Activated CD4-positive, alpha-beta T cell treated with anti-CD3 and anti-CD28 coated beads, Interleukin-2, amount 10 ng/mL, durations not matched to agents 7 days and 5 days (primary cell): ENCODE data around the gene SMARCAD1. TPM values are rescaled to one million over a fixed set of nuclear protein-coding genes. Genes with fewer than 3 reads are reported as not detected.
A peak's percentile ranks its signal among the peaks of the same experiment; 100 is the strongest.
"Not testable (repeated sequence)": the region's sequence is repeated elsewhere in the genome, so short reads cannot be mapped to it uniquely, and the experiment has no call there.

ENCODE experiments used
- CTCF ChIA-PET: fragments of 350-600 bp; sonication (Branson Sonifier 250); formaldehyde crosslinking; loops from one replicate; lab custom pipeline; 2021; ENCODE audit warnings: antibody characterized with exemption; lab: Charles Lee
- POLR2A ChIA-PET: fragments of 350-600 bp; sonication (Branson Sonifier 250); formaldehyde crosslinking; loops from one replicate; lab custom pipeline; 2021; ENCODE audit warnings: antibody characterized with exemption; lab: Charles Lee
- DNase-seq: peaks from one replicate; pipeline ENCODE4 v3.0.0-alpha.2; 2020
- H3K27ac Mint-ChIP-seq: one replicate; pipeline ENCODE4 v1.8.0; 2021; ENCODE audit warnings: mild to moderate bottlenecking, moderate library complexity, mixed read lengths
- H3K27me3 Mint-ChIP-seq: one replicate; pipeline ENCODE4 v1.8.0; 2021; ENCODE audit warnings: mixed read lengths
- H3K36me3 Mint-ChIP-seq: one replicate; pipeline ENCODE4 v1.8.0; 2021; ENCODE audit warnings: low read depth, mixed read lengths
- H3K4me1 Mint-ChIP-seq: one replicate; pipeline ENCODE4 v1.8.0; 2021; ENCODE audit warnings: mixed read lengths
- H3K4me3 Mint-ChIP-seq: one replicate; pipeline ENCODE4 v1.8.0; 2021; ENCODE audit warnings: mild to moderate bottlenecking, moderate library complexity, mixed read lengths
- H3K9me3 Mint-ChIP-seq: one replicate; pipeline ENCODE4 v1.8.0; 2021; ENCODE audit warnings: mixed read lengths
- total RNA-seq, 2 experiments: library from RNA; stranded (reverse); gene quantifications; one replicate each; pipeline ENCODE4 v1.2.3, GENCODE V29; 2021

SMARCAD1 gene
- total RNA-seq, 2 experiments from 2014 or later, result 26.9 to 32.4 TPM

- Mint-ChIP-seq H3K4me1 (no peaks in the 10 kb centered on the region), H3K9me3 (no peaks in the 10 kb centered on the region), H3K4me3 (no peak overlapping the region), H3K27ac (no peak overlapping the region), H3K36me3 (peaks cover 40% of the 10 kb centered on the region), H3K27me3 (no peaks in the 10 kb centered on the region)
- DNase-seq, result no peak
- ChIA-PET CTCF (no interaction called here), POLR2A (no interaction called here)
These were observed 77.2 kb downstream of the SMARCAD1 start for GRCh38 chr4:94284889-94285288.

- Mint-ChIP-seq H3K27ac (no peak overlapping the region), H3K4me1 (no peaks in the 10 kb centered on the region), H3K27me3 (no peaks in the 10 kb centered on the region), H3K4me3 (no peak overlapping the region), H3K9me3 (no peaks in the 10 kb centered on the region), H3K36me3 (peaks cover 44% of the 10 kb centered on the region)
- DNase-seq, result no peak
- ChIA-PET CTCF (no interaction called here), POLR2A (no interaction called here)
These were observed 78.0 kb downstream of the SMARCAD1 start for GRCh38 chr4:94285666-94286065.

- no peaks in the 10 kb centered on the region for H3K9me3 Mint-ChIP-seq
- no peak overlapping the region for H3K4me3 Mint-ChIP-seq
- H3K36me3 Mint-ChIP-seq, result peaks cover 28% of the 10 kb centered on the region
- H3K4me1 Mint-ChIP-seq, result no peaks in the 10 kb centered on the region
- ChIA-PET POLR2A (no interaction called here), CTCF (no interaction called here)
- no peak for DNase-seq
- no peaks in the 10 kb centered on the region for H3K27me3 Mint-ChIP-seq
- H3K27ac Mint-ChIP-seq, result no peak overlapping the region
These were observed 82.6 kb downstream of the SMARCAD1 start for GRCh38 chr4:94290245-94290644.

GRCh38 chr4:94293981-94294380 is 86.3 kb downstream of the SMARCAD1 start:
- POLR2A ChIA-PET, H3K4me3 Mint-ChIP-seq, CTCF ChIA-PET, DNase-seq, H3K27ac Mint-ChIP-seq, H3K27me3 Mint-ChIP-seq, H3K4me1 Mint-ChIP-seq, H3K9me3 Mint-ChIP-seq: not testable (repeated sequence)
- H3K36me3 Mint-ChIP-seq, result peaks cover 15% of the 10 kb centered on the region

- H3K4me3 Mint-ChIP-seq, H3K4me1 Mint-ChIP-seq, H3K9me3 Mint-ChIP-seq, H3K36me3 Mint-ChIP-seq, H3K27ac Mint-ChIP-seq, POLR2A ChIA-PET, CTCF ChIA-PET, H3K27me3 Mint-ChIP-seq, DNase-seq: not testable (repeated sequence)
These were observed 87.8 kb downstream of the SMARCAD1 start for GRCh38 chr4:94295473-94295872.

GRCh38 chr4:94298725-94299252 is 91.1 kb downstream of the SMARCAD1 start:
- POLR2A ChIA-PET, result no interaction called here
- no peaks in the 10 kb centered on the region for H3K9me3 Mint-ChIP-seq
- H3K27me3 Mint-ChIP-seq, result no peaks in the 10 kb centered on the region
- no peaks in the 10 kb centered on the region for H3K4me1 Mint-ChIP-seq
- DNase-seq, result no peak
- H3K4me3 Mint-ChIP-seq, result no peak overlapping the region
- no peak overlapping the region for H3K27ac Mint-ChIP-seq
- CTCF ChIA-PET, result interaction anchor here (1.6 kb wide), 1 partner anchor 12 kb away, joined by 3 read pairs; no protein-coding TSS in a partner anchor
- H3K36me3 Mint-ChIP-seq, result no peaks in the 10 kb centered on the region

- CTCF ChIA-PET, result no interaction called here
- Mint-ChIP-seq H3K36me3 (no peaks in the 10 kb centered on the region), H3K9me3 (no peaks in the 10 kb centered on the region), H3K4me3 (no peak overlapping the region), H3K4me1 (no peaks in the 10 kb centered on the region), H3K27me3 (no peaks in the 10 kb centered on the region), H3K27ac (no peak overlapping the region)
- POLR2A ChIA-PET, result no interaction called here
- DNase-seq, result no peak
These were observed 94.5 kb downstream of the SMARCAD1 start for GRCh38 chr4:94302191-94302590.

GRCh38 chr4:94304365-94304971 is 96.8 kb downstream of the SMARCAD1 start:
- ChIA-PET POLR2A (no interaction called here), CTCF (no interaction called here)
- no peaks in the 10 kb centered on the region for H3K27me3 Mint-ChIP-seq
- no peak overlapping the region for H3K27ac Mint-ChIP-seq
- H3K36me3 Mint-ChIP-seq, result no peaks in the 10 kb centered on the region
- no peak overlapping the region for H3K4me3 Mint-ChIP-seq
- H3K4me1 Mint-ChIP-seq, result no peaks in the 10 kb centered on the region
- no peaks in the 10 kb centered on the region for H3K9me3 Mint-ChIP-seq
- peak; percentile 24 for DNase-seq

GRCh38 chr4:94305466-94306225 is 98.0 kb downstream of the SMARCAD1 start:
- Mint-ChIP-seq H3K27me3 (no peaks in the 10 kb centered on the region), H3K27ac (no peak overlapping the region), H3K9me3 (no peaks in the 10 kb centered on the region), H3K4me3 (no peak overlapping the region), H3K4me1 (no peaks in the 10 kb centered on the region), H3K36me3 (no peaks in the 10 kb centered on the region)
- ChIA-PET CTCF (interaction anchor here (0.6 kb wide), 1 partner anchor 9 kb away, joined by 3 read pairs; no protein-coding TSS in a partner anchor), POLR2A (no interaction called here)
- no peak for DNase-seq

- H3K36me3 Mint-ChIP-seq, result no peaks in the 10 kb centered on the region
These were observed 99.0 kb downstream of the SMARCAD1 start for GRCh38 chr4:94306713-94307112.

GRCh38 chr4:94307231-94307871 is 99.7 kb downstream of the SMARCAD1 start:
- POLR2A ChIA-PET, result no interaction called here
- Mint-ChIP-seq H3K4me1 (no peaks in the 10 kb centered on the region), H3K4me3 (no peak overlapping the region), H3K9me3 (peaks cover 1% of the 10 kb centered on the region), H3K27me3 (no peaks in the 10 kb centered on the region), H3K27ac (no peak overlapping the region), H3K36me3 (no peaks in the 10 kb centered on the region)
- CTCF ChIA-PET, result no interaction called here
- no peak for DNase-seq

More at GRCh38 chr4:94306713-94307112, 99.0 kb downstream of the SMARCAD1 start:
- no peak overlapping the region for H3K4me3 Mint-ChIP-seq
- ChIA-PET CTCF (no interaction called here), POLR2A (no interaction called here)
- H3K27ac Mint-ChIP-seq, result no peak overlapping the region
- H3K9me3 Mint-ChIP-seq, result no peaks in the 10 kb centered on the region
- no peak for DNase-seq
- H3K4me1 Mint-ChIP-seq, result no peaks in the 10 kb centered on the region
- no peaks in the 10 kb centered on the region for H3K27me3 Mint-ChIP-seq

- H3K4me1 Mint-ChIP-seq, CTCF ChIA-PET, H3K27ac Mint-ChIP-seq, H3K9me3 Mint-ChIP-seq, DNase-seq, H3K4me3 Mint-ChIP-seq, H3K27me3 Mint-ChIP-seq, H3K36me3 Mint-ChIP-seq, POLR2A ChIA-PET: not testable (repeated sequence)
These were observed 112.3 kb downstream of the SMARCAD1 start for GRCh38 chr4:94319927-94320326.

- Mint-ChIP-seq H3K4me3 (no peak overlapping the region), H3K4me1 (no peaks in the 10 kb centered on the region), H3K9me3 (peaks cover 19% of the 10 kb centered on the region), H3K27me3 (peaks cover 5% of the 10 kb centered on the region), H3K27ac (no peak overlapping the region), H3K36me3 (peaks cover 4% of the 10 kb centered on the region)
- CTCF ChIA-PET, result no interaction called here
- POLR2A ChIA-PET, result no interaction called here
- DNase-seq, result no peak
These were observed 118.2 kb downstream of the SMARCAD1 start for GRCh38 chr4:94325835-94326234.
